HG02885 (cell line): Measurements from ENCODE around the gene NR2C2.
A peak's percentile ranks its signal among the peaks of the same experiment; 100 is the strongest.
"Not testable (repeated sequence)": the region's sequence is repeated elsewhere in the genome, so short reads cannot be mapped to it uniquely, and the experiment has no call there.

Source experiments
- ATAC-seq: cut with Tn5 transposase; IDR thresholded peaks from one replicate; pipeline ENCODE4 v1.9.1; 2021; ENCODE audit warnings: mild to moderate bottlenecking; ENCODE audit not compliant: unreplicated experiment, poor library complexity

The NR2C2 gene

GRCh38 chr3:14947100-14947885 lies at the start of gene NR2C2:
NR2C2 (plus strand) TSS chr3:14947583; CDS start chr3:15003915, 56,332 bp downstream.
- peak; percentile 58 for ATAC-seq

DNA sequence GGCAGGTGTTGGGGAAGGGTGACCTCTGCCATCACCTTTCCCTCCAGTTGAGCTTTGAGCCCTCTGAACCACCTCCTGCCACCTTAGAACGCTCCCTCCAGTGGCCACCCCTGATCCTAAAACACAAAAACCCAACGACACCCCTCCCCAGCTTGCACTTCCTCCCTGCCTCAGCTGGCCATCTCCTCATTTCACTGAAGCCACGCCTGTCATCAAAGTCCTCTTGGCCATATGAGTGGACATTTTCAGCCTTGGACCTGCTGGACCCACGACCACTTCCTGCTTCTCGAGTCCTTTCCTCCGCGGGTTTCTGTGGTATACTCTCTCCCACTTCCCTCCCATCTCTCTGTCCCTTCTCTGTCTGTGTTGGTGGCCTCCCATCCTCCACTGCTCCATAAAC lies 48.5 kb upstream of the NR2C2 start:
- no peak for ATAC-seq

DNA sequence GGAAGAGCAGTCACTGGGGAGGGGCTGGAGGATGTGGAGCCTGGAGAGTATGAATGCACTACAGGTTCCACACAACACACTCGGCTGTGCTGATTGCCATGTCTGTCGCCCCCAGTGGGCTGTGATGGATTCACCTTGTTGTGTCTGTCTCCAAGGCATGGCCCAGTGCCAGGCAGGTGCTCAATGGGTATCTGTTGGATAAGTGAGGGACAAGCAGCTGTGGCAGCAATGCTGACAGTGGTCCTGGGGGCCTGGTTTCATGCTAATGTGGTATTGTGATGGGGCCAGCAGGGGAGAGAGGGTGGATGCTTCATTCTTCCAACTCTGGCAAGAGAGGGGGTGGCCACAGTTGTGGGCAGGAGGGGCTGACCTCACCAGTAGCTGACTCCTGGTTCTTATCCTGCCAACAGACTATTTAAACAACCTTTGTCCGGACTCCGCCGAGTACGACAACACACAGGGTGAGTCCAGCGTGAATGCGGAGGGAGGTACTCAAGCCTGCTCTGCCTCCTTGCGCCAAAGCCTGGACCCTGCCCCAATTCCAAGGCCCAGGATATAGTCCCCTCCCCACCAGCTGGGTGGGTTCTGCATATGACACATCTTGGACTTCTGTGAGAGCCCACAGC lies 47.3 kb upstream of the NR2C2 start:
- ATAC-seq, result no peak

DNA sequence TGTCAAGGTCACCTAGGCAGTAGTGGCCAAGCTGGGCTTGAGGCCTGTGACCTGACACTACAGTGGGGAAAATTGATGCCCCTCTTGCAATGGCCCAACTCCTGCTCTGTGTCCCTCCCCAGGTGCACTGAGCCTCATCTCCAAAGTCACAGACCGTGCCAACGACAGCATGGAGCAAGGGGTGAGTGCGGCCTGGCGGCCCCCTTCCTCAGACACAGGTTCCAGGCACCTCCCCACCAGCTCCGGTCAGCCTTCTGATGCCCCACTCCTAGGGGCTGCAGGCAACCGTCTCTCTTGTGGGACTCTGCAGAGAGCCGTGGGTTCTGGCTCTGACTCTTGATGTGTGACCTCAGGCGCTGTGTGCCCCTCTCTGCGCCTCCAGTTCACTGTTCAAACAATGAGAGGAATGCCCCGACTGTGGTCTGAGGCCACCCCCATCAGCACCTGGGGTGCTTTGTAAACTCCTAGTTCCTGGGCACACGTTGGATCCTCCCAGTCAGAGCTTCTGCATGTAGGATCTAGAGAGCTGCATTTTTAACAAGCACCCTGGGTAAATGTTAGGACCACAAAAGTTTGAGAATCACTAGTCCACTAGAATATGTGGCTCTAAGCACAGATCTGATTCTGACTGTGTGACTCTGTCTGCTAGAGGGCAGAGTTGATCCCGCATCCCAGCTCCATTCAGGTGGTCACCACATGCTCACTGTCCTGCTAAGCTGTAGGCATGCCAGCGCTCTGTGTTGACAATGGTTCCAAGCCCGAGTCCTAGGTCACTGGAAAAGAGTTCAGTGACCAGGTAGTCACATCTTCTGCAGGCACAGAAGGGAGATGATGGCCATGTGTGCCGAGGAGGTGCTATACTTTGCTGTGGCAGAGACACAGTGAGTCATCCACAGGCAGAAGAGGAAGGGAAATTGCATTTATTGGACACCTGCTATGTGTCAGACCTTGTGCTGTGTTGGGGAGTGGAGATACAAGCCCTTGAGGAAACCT lies 46.2 kb upstream of the NR2C2 start:
- no peak for ATAC-seq

- ATAC-seq, result no peak
These were observed 44.7 kb upstream of the NR2C2 start for GRCh38 chr3:14902719-14903118.

DNA sequence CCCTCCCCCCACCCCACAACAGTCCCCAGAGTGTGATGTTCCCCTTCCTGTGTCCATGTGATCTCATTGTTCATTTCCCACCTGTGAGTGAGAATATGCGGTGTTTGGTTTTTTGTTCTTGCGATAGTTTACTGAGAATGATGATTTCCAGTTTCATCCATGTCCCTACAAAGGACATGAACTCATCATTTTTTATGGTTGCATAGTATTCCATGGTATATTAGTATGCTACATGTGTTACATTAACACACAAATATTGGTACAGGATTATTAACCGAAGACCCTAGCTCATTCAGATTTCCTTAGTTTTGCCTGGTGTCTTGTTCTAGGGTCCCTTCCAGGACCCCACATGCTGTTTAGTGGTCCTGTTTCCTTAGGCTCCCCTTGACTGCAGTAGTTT lies 43.9 kb upstream of the NR2C2 start:
- not testable (repeated sequence) for ATAC-seq

- ATAC-seq, result no peak
These were observed 42.2 kb upstream of the NR2C2 start for GRCh38 chr3:14905055-14905657.

DNA sequence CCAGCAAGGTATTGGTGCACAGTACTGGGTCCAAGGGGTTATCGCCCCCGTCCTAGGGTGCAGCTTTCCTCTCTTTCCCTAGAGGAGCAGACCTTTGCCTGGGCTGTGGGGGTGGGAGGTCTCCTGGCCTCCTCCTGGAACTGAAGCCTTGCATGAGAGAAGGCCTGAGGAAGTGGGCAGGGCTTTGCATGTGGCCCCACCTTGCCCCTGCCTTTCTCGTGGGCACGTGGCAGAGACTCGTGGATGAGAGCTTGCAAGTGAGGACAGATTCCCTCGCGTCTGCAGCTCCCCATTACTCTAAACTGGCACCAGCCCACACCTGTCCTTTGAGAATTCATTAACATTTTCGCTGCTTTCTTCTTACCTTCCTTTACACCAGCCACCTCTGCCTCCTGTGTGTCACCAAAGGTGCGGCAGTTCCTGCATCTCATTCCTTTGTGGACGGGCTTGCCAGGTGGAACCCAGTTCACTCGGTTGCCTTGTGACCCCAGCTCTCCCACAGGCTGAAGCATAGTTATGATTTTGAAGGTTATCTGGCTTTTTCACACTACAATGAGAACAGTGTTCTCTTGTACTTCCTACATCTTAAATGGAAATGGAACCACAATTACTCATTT lies 40.9 kb upstream of the NR2C2 start:
- ATAC-seq, result no peak

- no peak for ATAC-seq
These were observed 40.1 kb upstream of the NR2C2 start for GRCh38 chr3:14907043-14907966.

DNA sequence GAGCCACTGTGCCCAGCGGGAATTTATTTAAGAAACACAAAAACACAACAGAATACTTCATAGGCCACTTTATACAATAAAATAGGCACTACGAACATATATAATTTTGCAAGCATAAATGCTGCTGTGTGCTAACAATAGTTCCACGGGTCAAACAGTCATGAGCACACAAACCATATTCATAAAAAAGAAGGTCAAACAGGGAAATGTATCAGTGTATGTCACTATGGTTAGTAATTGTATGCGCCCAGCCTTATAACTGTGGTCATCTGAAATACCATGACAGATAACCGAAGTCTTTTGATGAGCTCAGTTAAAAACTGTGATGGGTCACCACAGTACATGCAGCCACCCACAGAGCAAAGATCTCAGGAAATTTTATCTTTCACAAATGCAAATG lies 38.1 kb upstream of the NR2C2 start:
- ATAC-seq, result no peak

DNA sequence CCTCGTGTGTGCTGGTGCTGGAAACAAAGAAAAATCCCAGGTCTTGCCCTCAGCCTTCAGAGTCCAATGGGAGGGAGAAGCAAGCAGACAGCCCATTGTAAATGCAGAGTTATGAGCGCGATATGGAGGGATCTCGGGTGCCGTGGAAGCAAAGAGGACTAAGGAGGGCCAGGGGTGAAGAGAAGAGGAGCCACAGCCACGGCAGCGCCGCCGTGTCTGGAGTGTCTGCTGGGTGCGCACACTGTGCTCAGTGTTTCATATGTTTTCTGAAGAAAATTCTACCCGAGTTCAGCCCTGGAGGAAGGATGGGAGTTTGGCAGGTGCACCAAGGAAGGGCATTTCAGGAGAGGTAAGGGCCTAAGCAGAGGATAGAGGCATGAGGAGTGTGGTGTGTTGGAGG lies 35.7 kb upstream of the NR2C2 start:
- ATAC-seq, result no peak

DNA sequence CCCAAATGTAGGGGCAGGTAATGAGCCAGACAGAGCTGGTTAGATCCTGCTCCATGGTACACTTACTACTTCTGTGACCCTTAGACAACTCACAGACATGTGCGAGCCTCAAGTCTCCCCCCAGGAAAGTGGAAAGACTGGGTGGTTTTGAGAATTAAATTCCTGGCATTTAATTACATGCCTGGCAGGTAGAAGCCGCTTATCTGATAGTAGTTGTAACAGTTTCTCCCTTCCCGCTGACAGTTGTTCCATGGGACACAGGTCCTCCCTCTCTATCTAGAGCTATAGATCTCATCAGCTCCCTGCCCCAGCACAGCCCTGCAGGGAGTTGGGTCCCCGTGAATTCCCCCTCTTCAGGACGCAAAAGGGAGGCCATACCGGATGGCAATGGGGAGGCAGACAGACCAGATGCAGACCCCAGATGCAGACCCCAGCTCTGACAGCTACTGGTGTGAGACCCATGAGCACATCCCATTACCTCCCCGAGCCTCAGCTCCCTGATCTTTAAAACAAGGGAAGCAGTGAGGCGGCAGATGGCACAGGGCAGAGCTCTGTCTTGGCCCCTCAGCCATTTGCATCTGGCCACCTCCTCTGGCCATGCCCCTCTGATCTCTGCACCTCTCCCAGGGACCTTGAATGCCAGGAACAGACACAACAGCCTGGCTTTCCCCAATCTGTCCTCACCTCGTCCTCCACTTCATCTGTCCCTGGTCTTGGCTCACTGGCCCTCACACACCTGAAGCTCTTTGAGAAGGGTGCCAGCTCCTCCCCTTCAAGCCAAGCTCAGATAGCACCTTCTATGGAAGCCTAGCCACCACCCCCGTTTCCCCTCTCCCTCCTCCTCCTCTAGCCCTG lies 34.1 kb upstream of the NR2C2 start:
- no peak for ATAC-seq

- no peak for ATAC-seq
These were observed 33.2 kb upstream of the NR2C2 start for GRCh38 chr3:14913926-14914778.

DNA sequence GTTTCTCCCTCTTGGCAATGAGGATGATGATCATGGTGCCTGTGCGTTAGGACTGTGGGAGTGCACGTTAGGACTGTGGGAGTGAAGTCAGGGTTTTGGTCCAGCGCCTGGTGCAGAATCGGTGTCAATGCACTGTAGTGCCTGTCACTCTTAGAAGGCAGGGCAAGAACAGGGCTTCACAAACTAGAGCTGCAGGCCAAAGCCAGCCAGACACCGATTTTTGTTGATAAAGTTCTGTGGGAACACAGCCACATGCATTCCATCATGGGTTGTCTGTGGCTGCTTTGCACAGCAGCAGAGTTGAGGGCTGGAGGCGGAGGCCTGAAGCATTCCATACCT lies 32.6 kb upstream of the NR2C2 start:
- no peak for ATAC-seq

DNA sequence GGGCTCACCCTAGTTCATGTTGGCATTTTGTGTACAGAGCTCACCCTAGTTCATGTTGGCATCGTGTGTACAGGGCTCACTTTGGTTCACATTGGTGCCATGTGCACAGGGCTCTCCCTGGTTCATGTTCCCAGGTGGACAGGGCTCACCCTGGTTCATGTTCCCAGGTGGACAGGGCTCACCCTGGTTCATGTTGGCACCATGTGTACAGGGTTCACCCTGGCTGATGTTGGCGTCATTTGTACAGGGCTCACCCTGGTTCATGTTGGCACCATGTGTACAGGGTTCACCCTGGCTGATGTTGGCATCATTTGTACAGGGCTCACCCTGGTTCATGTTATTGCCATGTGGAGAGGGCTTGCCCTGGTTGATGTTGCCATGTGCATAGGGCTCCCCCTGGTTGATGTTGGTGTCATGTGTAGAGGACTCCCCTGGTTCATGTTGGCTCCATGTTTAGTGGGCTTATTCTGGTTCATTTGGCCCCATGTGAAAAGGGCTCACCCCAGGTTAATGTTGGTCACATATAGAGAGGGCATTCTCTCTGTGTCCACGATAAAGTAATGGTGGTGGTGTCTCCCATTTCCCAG lies 31.7 kb upstream of the NR2C2 start:
- no peak for ATAC-seq

DNA sequence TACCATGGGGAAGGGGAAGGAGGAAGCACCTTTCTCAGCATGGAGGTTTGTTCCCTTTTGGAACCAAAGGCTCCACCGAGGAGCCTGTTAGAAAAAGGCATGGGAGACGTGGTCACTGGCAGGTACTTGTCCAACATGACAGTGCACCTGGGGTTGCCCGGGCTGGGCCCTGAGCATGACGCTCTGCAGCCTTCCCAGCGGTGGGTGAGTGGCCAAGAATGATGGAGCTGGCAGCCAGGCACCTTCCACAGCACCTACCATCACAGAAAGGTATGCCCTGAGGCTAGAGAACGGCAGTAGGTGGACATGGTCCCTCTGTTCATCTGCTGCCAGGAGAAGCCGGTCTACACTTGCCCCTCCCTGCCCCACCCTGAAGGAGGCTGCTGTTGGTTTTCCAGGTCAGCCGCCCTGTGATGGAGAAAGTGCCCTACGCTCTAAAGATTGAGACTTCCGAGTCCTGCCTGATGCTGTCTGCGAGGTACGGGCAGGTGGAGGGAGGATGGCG lies 29.0 kb upstream of the NR2C2 start:
- ATAC-seq, result no peak

DNA sequence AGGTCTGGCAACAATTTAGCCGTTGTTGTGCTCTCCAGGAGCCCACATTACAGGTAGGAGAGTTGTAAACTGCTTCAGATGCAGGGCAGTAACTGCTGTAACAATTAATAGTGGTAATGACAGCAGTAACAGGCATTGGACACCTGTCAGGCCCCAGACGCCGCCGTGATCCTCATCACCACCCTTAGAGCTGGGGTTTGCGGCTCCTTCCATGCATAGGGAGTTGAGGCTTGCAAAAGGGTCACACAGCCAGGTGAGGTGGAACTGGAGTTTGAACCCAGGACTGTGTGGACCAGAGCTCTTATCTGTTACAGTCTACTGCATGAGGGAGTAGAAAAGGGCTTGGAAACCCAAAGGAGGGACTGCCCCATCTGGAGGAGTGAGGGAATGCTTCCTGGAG lies 26.8 kb upstream of the NR2C2 start:
- ATAC-seq, result no peak
